Neutrophil (primary cell): ENCODE measurements around the gene TMEM143.

Source experiments
- H3K27ac ChIP-seq: fragments of 200-600 bp; sonication (generic); 2 replicates; pipeline ENCODE4 v1.5.1; 2016; ENCODE audit warnings: mild to moderate bottlenecking, moderate library complexity
- H3K27me3 ChIP-seq: fragments of 200-600 bp; sonication (generic); 2 replicates; pipeline ENCODE4 v1.6.0; 2016; ENCODE audit warnings: mild to moderate bottlenecking
- H3K36me3 ChIP-seq: fragments of 200-600 bp; sonication (generic); 2 replicates; pipeline ENCODE4 v1.5.1; 2017
- H3K4me1 ChIP-seq, 2 experiments: fragments of 200-600 bp in 1 of 2; sonication (generic) in 1 of 2; 1 replicate in 1 of 2; 2 replicates in 1 of 2; pipeline versions ENCODE4 v1.5.1 to v1.6.1; 2013 to 2016; ENCODE audit warnings: low read depth in 1 of 2, low read length in 1 of 2, mild to moderate bottlenecking in 1 of 2, moderate library complexity in 1 of 2; ENCODE audit not compliant: control insufficient read depth in 1 of 2, insufficient read depth in 1 of 2
- H3K4me3 ChIP-seq, 2 experiments: fragments of 200-600 bp in 1 of 2; sonication (generic) in 1 of 2; 1 replicate in 1 of 2; 2 replicates in 1 of 2; pipeline ENCODE4 v1.5.1; 2013 to 2016; ENCODE audit warnings: low read depth in 1 of 2, low read length in 1 of 2, mild to moderate bottlenecking in 1 of 2, moderate library complexity in 1 of 2
- H3K9me3 ChIP-seq: fragments of 200-600 bp; sonication (generic); 2 replicates; pipeline ENCODE4 v1.5.1; 2016
- CTCF ChIP-seq: fragments of 200-600 bp; sonication (generic); IDR thresholded peaks from 2 replicates; pipeline ENCODE4 v1.5.1; 2016; ENCODE audit warnings: antibody characterized with exemption

Gene TMEM143

GRCh38 chr19:48396016-48396823 is 32.5 kb upstream of the TMEM143 start:
- Histone ChIP-seq H3K27ac (no peak overlapping the region), H3K36me3 (no peaks in the 10 kb centered on the region), H3K4me1 (peaks cover 14 to 20% of the 10 kb centered on the region in 2 experiments)

GRCh38 chr19:48395499-48395898 is 31.8 kb upstream of the TMEM143 start:
- Histone ChIP-seq H3K36me3 (no peaks in the 10 kb centered on the region), H3K4me3 (no peak overlapping the region), H3K4me1 (peaks cover 21 to 28% of the 10 kb centered on the region in 2 experiments), H3K27ac (no peak overlapping the region), H3K27me3 (peaks cover 86% of the 10 kb centered on the region), H3K9me3 (no peaks in the 10 kb centered on the region)
- TF ChIP-seq CTCF, result no peak

More at GRCh38 chr19:48396016-48396823, 32.5 kb upstream of the TMEM143 start:
- Histone ChIP-seq H3K27me3 (peaks cover 86% of the 10 kb centered on the region), H3K9me3 (no peaks in the 10 kb centered on the region), H3K4me3 (no peak overlapping the region)
- TF ChIP-seq CTCF, result no peak

- Histone ChIP-seq H3K36me3 (no peaks in the 10 kb centered on the region), H3K27ac (no peak overlapping the region), H3K27me3 (peaks cover 86% of the 10 kb centered on the region), H3K4me3 (no peak overlapping the region), H3K4me1 (peaks cover 24 to 31% of the 10 kb centered on the region in 2 experiments), H3K9me3 (no peaks in the 10 kb centered on the region)
- TF ChIP-seq CTCF, result no peak
Measured at GRCh38 chr19:48395170-48395455, 31.4 kb upstream of the TMEM143 start.

GRCh38 chr19:48394331-48395169 is 30.8 kb upstream of the TMEM143 start:
- Histone ChIP-seq H3K36me3 (no peaks in the 10 kb centered on the region), H3K27ac (no peak overlapping the region), H3K9me3 (no peaks in the 10 kb centered on the region), H3K4me3 (no peak overlapping the region), H3K27me3 (peaks cover 81% of the 10 kb centered on the region), H3K4me1 (peaks cover 24 to 32% of the 10 kb centered on the region in 2 experiments)
- TF ChIP-seq CTCF, result no peak

- no peak within 1 kb of the TSS for H3K4me3 ChIP-seq
- no peak within 1 kb of the TSS for H3K27ac ChIP-seq
- no peak for TF ChIP-seq CTCF
- peaks cover 24 to 32% of the 10 kb centered on the region in 2 experiments for H3K4me1 ChIP-seq
- H3K27me3 ChIP-seq, result peaks cover 73% of the 10 kb centered on the region
- no peaks in the 10 kb centered on the region for H3K9me3 ChIP-seq
- peaks cover 7% of the 10 kb centered on the region for H3K36me3 ChIP-seq
Measured at GRCh38 chr19:48393559-48394330, 30.0 kb upstream of the TMEM143 start, which contains the start of gene GRIN2D. GRIN2D (plus strand) TSS chr19:48393668; CDS start chr19:48398393, 4,725 bp downstream.
